GM21423 (cell line): Measurements from ENCODE around the gene TMEM61.
"Not testable (repeated sequence)": the region's sequence is repeated elsewhere in the genome, so short reads cannot be mapped to it uniquely, and the experiment has no call there.

Experiments used
- ATAC-seq: cut with Tn5 transposase; IDR thresholded peaks from one replicate; pipeline ENCODE4 v1.9.1; 2021; ENCODE audit warnings: mild to moderate bottlenecking, moderate library complexity; ENCODE audit not compliant: unreplicated experiment

The TMEM61 gene

DNA sequence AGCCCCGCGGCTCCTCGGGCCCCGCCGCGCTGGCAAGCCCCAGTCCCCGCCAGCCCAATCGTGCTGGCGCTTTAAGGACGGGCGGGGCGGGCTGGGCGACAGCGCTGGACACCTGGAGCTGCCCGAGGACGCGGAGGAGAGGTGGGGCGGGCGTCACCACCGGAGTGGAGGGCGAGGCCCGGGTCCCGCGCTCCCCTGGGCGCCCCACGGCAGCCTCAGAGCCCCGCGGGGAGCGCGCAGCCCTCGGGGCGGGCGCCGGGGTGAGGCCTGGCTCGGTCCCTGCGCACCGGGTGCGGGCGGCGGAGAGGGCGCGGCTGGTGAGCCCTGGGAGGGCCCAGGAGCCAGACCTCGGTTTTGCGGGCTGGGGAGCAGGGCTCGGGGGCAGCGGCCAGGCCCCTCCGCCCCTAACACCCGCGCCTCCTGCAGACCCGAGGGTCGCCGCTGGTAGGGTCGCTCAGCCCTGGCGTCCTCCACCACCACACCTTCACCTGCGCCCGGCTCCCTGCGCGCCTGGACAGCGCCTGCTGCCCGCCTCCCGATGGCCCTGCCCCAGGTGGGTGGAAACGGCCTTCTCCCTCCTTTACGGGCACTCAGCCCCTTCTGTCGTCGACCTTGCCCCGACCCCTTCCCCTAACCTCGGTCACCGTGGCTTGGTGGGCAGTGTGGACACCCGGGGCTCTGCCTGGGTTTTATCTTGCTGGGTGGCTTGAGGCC lies at the start of gene TMEM61:
Gene TMEM61, plus strand, starts transcription at position 101 of the 714 bp plus-strand sequence. Its CDS starts 438 bp downstream, at position 539.
- no peak for ATAC-seq

DNA sequence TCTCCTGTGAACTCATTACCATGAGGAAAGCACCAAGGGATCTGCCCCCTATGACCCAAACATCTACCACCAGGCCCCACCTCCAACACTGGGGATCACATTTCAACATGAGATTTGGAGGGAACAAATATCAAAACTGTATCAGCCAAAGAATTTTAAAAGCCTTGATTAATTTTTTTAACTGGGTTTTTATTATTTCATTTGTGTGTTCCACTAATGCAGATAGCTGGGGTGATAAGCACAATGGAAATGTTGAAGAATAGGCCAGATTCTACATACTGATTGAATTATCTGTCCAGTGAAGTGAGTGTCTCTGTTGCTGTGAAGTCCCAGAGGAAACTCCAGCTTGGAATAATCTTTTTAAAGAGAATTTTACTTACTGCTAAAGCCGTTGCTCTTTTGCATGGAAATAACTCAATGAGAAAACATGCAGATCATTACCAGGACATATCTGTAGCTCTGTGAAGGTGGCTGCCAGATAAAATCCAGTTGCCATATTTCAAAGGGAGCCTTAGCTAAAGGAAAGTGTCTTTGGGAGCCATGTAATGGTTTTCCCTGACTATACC lies 49.1 kb upstream of the TMEM61 start:
- no peak for ATAC-seq

DNA sequence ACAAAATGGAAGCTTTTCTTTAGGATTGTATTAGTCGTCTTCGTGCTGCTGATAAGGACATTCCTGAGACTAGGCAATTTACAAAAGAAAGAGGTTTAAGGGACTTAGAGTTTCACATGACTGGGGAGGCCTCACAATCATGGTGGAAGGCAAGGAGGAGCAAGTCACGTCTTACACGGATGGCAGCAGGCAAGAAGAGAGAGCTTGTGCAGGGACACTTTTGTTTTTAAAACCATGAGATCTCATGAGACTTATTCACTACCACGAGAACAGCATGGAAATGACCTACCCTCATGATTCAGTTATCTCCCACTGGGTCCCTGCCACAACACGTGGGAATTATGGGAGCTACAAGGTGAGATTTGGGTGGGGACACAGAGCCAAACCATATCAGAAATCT lies 46.3 kb upstream of the TMEM61 start:
- not testable (repeated sequence) for ATAC-seq

DNA sequence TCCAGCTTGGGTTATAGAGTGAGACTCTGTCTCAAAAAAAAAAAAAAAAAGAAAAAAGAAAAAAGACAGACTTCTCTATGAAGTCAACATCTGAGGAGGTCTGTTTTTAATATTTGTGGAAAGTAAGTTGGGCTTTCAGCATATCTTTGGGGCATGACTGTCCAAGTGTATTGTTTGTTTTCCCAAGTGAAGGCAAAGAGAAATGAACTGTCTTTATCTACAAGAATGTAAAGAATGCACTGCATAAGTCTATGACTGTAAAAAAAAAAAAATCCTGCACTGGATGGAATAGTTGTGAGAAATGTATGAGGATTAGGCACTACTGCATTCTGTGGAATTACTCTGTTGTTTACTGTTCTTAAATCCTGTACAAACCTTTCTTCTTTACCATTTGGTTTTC lies 45.6 kb upstream of the TMEM61 start:
- ATAC-seq = no peak

DNA sequence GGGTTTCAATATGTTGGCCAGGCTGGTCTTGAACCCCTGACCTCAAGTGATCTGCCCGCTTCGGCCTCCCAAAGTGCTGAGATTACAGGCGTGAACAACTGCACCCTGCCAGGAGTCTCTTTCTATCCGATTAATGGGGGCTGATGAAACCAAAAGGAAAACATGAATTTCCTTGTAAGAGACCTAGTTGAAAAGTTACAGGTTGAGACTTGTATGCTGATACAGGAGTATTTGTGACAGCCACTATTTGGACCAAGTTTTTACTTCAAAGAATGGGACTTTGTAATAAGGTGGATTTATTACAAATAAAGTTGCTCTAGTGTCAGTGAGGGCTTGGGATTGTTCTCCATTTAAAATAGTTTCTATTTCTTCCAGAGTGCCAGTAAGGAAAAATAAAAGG lies 43.6 kb upstream of the TMEM61 start:
- no peak for ATAC-seq

DNA sequence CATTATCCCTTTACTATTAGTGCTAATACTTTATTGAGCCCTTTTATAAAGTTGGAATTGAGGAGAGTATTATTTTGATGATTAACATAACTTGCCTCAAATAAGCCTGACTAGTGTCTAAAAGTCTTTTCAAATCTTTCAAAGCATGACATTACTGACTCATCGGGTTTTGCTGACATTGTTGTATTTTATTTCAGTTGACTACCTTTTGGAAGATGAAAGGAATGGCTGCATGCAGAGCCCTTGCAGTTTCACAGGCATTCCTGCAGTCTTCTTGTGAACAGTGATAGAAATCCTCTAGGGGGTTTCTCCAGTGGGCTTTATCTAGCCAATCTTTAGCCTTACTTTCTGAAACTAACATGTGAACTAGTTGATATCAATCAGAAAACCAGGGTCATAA lies 43.0 kb upstream of the TMEM61 start:
- ATAC-seq = no peak

DNA sequence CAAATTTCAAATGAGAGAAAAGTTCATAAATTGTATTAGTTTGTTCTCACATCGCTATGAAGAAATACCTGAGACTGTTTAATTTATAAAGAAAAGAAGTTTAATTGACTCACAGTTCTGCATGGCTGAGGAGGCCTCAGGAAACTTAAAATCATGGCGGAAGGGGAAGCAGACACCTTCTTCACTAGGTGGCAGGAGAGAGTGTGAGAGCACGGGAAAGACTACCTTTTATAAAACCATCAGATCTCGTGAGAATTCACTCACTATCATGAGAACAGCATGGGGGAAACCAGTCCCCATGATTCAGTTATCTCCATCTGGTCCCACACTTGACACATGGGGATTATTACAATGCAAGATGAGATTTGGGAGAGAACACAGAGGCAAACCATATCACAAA lies 41.5 kb upstream of the TMEM61 start:
- ATAC-seq = not testable (repeated sequence)

DNA sequence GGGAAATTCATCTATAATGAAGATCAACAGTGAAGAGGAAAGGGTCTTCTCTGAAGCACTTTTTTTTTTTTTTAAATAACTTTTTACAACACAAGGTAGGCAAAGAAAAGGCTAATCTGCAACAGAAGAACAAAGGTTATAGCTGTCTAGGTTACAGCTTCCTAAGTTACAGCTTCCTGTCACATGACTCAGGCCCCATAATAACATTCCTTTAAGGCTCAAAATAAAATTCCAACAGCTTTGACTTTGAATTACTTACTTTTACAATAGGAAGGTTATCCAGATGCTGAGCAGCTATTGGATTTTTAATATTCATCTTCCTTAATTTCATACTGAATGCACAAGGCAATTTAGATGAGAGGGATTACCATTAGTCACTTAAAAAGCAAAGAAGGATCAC lies 40.4 kb upstream of the TMEM61 start:
- ATAC-seq = no peak

DNA sequence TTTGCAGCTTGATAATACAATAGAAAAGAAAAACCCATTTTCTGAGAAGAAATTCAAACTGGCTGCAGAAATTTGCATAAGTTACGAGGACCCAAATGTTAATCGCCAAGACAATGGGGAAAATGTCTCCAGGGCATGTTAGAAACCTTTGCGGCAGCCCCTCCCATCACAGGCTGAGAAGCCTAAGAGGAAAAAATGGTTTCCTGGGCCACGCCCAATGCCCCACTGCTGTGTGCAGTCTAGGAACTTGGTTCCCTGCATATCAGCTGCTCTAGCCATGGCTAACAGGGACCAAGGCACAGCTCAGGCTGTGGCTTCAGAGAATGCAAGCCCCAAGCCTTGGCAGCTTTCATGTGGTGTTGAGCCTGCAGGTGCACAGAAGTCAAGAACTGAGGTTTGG lies 37.5 kb upstream of the TMEM61 start:
- no peak for ATAC-seq

DNA sequence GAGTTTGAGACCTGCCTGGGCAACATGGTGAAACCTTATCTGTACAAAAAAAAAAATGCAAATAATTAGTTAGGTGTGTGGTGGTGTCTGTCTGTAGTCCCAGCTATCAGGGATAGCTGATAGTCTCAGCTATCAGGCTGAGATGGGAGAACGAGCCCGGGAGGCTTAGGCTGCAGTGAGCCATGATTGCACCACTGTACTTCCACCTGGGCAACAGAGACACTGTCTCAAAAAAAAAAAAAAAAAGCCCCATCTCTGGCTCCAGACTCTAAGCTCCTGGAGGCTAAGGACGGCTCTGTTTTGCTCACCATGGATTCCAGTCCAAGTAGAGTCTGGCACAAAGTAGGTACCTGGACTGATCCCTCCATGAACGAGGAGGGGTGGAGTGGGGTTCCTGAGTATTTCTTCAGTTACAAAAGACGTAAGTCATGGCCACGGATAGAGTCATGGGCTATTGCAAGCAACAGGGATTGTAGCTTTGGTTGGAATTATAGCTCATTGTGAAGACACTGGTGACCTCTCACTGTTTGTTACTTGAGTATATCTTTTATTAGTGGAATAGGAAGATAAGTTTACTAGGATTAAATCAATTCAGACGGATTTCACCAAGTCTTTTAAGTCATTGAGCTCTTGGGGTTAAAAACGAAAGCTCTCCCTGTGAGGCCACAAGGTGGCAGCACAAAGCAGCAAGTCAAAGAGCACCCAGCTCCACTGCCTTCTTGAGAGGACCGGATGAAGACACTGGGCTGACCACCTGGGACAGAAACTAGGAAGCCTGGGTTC lies 35.6 kb upstream of the TMEM61 start:
- ATAC-seq = no peak

DNA sequence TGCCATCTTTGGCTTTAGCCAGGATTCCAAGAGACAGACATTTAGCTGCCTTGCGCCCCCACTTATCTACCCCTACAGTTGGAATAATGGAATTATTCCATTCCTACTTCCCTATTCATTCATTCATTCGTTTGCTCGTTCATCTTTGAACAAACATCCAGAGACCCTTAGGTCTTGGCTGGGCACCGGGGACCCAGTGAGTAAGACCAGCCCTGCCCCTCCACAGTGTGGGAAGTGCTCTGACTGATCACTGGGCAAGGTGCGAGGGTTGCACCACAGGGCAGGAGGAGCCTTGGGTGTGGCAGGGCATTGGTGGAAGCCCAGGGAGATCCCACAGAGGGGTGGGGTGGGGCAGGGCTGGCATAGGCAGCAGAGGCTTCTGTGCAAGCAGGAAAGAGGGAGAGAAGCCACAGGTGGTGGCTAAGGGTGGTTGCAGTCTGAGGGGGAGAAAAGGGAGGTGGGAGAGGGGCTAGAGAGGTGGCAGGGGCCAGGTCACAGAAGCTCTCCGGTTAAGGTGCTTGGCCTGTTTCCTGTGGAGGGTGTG lies 35.0 kb upstream of the TMEM61 start:
- no peak for ATAC-seq

DNA sequence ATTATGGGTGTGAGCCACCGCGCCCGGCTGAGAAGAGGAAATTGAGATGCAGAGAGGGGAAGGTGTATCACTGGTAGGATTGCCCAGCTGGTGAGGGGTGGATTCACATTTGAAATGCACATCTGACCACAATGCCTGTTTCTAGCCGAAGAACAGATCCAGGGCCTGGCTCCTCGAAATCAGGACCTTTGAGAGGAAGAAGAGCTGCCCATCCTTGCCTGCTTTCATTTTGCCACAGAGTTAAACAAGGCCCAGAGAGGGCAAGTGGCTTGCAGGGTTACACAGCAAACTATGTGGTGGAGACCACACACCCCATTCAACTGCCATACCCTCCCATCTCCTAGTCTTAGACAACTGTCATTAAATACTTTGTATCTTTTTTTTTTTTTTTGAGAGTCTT lies 32.9 kb upstream of the TMEM61 start:
- no peak for ATAC-seq

DNA sequence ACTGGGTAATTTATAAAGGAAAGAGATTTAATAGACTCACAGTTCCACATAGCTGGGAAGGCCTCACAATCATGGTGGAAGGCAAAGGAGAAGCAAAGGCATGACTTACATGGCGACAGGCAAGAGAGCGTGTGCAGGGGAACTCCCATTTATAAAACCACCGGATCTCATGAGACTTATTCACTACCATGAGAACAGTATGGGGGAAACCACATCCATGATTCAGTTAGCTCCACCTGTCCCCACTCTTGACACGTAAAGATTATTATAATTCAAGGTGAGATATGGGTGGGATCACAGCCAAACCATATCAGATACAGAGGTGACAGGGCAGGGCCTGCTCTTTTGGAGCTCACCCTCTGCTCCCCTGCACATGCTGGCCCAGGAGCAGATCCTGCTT lies 31.4 kb upstream of the TMEM61 start:
- no peak for ATAC-seq

DNA sequence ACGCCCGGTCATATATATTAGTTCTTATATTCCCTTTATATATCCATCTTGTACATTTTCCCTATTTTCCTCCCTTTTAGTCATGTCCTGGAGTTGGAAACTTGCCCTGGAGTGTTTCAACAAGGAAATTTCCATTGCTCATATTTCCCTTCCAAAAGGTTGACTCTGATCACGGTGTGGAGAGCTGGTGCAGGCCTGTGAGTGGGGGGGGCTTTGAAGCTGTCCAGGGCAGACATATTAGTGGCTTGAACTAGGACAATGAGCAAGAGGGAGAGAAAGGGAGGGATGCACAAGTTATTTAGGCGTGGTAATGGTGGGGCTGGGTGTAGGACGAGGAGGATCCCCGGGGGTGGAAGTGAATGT lies 30.4 kb upstream of the TMEM61 start:
- ATAC-seq = no peak

DNA sequence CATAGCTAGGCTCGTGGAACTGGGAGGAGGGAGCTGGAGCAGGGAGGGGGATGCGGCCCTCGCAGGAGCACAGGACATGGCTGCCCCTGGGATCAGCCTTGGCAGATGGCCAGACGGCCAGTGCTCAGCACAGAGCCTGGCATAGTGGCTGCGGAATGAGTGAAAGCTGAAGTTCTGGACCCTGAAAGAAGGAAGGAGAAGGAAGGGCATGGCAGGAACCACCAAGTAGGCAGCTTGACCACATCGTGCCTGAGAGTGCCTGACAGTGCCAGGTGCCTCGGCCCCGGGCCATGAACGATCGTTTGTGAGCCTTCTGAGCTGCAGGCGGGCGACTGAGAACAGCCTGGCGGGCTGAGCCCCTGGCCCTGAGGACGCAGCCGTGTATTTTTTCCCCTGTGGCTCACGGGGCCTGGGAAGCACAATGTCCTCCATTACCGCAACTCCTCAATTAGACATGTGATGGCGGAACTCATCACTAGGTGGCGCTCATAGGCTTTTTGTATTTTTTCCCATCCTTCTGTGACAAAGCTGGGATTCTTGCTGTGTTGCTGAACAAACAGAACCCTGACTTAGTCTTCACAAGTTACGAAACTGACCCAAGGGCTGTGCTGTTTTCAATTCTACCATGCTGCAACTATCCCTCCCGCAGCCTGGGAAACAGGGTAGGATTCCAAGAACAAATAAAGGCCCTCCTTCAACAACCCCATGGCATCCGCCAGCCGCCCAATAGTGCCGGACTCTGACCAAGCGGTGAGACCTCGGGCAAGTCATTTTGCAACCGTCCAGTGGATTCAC lies 29.9 kb upstream of the TMEM61 start:
- peak; percentile 49 for ATAC-seq

DNA sequence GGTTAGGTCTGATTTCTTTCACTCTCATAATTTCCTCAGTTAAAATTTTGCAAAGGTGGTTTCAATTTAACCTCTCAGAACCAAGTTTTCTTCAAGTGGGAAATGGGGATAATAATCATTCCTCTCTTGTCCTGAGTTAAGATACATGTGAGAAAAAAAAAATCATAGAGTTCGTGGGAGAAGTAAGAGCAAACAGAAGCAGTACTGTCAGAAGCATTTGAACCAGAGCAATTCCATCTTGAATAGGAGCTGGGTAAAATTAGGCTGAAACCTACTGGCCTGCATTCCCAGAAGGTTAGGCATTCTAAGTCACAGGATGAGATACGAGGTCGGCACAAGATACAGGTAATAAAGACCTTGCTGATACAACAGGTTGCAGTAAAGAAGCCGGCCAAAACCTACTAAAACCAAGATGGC lies 28.6 kb upstream of the TMEM61 start:
- no peak for ATAC-seq

DNA sequence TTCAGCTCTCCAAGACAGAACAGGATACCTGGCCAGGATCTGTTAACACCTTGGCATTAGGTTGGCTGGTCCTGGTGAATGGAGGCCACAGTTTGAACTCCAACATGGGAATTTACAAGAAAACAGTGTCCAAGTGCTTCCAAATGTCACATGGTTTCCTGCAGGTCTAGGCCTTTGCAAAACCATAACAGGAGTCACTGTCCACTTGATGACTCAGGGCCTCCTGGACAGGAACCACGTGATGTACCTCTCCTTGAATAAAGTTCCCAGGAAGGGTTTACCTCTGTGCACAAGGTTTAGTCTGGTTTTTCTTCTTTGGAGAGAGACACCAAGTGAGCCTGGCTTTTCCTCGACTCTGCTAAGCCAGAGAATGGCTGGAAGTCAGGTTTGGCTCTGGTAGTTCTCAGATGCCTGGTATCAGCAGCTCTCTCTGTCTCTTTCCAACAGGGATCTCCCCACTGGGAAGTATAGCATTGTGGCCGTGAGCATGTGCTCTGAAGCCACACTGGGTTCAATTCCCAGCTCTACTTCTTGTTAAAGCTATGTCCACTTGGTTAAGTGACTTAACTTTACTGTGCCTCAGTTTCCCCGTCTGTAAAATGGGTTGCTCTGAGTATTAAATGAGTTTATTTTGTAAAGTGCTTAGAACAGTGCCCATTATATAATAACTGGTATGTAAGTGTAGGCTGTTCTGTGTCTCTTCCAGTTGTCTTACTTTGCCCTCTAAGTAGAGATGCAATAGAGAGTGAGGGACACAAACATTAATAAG lies 27.3 kb upstream of the TMEM61 start:
- no peak for ATAC-seq

DNA sequence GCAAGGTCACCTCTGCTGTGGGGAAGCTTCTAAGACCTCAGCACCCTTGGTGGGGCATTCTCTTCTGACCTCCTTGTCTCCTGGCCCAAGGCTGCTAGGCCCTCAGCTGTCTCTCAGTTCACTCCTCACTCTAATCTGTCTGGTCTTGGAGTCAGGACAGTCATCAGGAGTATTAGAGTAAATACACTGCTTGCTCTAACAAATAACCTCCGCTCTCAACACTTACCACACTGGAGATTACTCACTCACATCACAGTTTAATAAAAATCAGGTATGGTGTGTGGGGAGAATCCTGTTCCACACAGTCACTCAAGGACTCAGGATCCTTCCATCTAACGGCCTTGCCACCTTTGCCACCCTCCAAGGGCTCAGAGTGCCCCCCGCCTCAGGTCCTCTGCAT lies 26.6 kb upstream of the TMEM61 start:
- ATAC-seq = no peak

DNA sequence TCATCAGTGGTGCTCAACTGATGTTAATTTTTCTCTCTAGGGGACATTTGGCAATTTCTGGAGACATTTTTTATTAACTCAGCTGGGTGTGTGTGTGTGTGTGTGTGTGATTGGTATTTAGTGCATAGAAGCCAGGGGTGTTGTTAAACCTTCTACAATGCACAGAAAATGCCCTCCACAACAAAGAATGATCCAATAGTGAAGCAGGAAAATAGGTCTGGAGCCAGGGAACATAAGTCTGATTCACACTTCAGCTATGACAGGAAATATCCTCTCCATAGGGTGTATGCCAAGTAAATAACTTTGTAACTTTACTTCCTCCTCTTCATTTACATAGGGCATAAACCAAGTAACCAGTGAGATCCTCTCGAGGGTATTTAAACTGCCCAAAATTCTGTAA lies 25.1 kb upstream of the TMEM61 start:
- ATAC-seq = no peak

DNA sequence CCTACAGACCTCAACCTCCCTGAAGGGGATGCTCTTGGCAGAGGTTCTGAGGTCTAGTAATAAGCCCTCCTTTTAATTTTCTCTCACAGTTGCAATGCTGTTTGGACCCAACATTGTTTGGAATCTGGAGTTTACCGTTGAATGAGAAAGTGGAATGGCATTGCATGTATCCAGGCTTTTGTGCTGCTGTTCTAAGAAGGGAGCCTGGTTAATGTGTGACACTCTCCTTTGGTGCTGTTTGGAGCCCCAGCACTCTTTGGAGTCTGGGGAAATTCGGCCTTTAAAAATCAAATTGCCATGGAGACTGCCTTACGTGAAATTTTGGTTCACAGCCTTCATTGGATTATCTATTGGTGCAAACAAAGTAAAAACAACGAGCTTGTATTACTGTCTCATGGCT lies 23.7 kb upstream of the TMEM61 start:
- ATAC-seq = no peak
